HUES64 (cell line): ENCODE data around the gene CNTNAP2.

Source experiments
- H3K27ac ChIP-seq: 2 replicates; pipeline ENCODE4 v1.7.0; 2013; ENCODE audit warnings: low read depth, low read length, inconsistent platforms
- H3K27me3 ChIP-seq: 2 replicates; pipeline ENCODE4 v1.6.1; 2013; ENCODE audit warnings: mild to moderate bottlenecking, low read length; ENCODE audit not compliant: insufficient read depth
- H3K36me3 ChIP-seq: 2 replicates; pipeline ENCODE4 v1.6.1; 2013; ENCODE audit warnings: mild to moderate bottlenecking, low read length; ENCODE audit not compliant: insufficient read depth
- H3K4me1 ChIP-seq: 2 replicates; pipeline ENCODE4 v1.6.1; 2013; ENCODE audit warnings: mild to moderate bottlenecking, low read length, moderate library complexity; ENCODE audit not compliant: insufficient read depth
- H3K4me3 ChIP-seq: 2 replicates; pipeline ENCODE4 v1.5.1; 2013; ENCODE audit warnings: mild to moderate bottlenecking, low read length, moderate library complexity
- H3K9ac ChIP-seq: 2 replicates; pipeline ENCODE4 v1.6.1; 2013; ENCODE audit warnings: mild to moderate bottlenecking, low read depth, low read length
- H3K9me3 ChIP-seq: 2 replicates; pipeline ENCODE4 v1.6.1; 2013; ENCODE audit warnings: low read depth, low read length; ENCODE audit not compliant: insufficient read depth
- WGBS: fragments of 150-250, 120-280 bp; methylation state at CpG from one replicate; pipeline ENCODE4 v1.1.7; 2013; ENCODE audit warnings: missing lambda C conversion rate; 5-methylcytosine and 5-hydroxymethylcytosine counted together

Gene CNTNAP2

GRCh38 chr7:147477526-147477925, 1360.9 kb downstream of the CNTNAP2 start:
- Histone ChIP-seq H3K27ac (no peak overlapping the region), H3K36me3 (no peaks in the 10 kb centered on the region), H3K4me3 (no peak overlapping the region), H3K4me1 (no peaks in the 10 kb centered on the region), H3K27me3 (no peaks in the 10 kb centered on the region), H3K9ac (no peak overlapping the region), H3K9me3 (no peaks in the 10 kb centered on the region)
- WGBS: 100% methylated on average over 3 of the region's 3 CpGs

- no peaks in the 10 kb centered on the region for H3K36me3 ChIP-seq
- H3K4me1 ChIP-seq: no peaks in the 10 kb centered on the region
- H3K9ac ChIP-seq: no peak overlapping the region
- H3K27me3 ChIP-seq: no peaks in the 10 kb centered on the region
- no peak overlapping the region for H3K4me3 ChIP-seq
- H3K27ac ChIP-seq: no peak overlapping the region
- no peaks in the 10 kb centered on the region for H3K9me3 ChIP-seq
- WGBS: 91% methylated on average over 3 of the region's 3 CpGs
These were observed 1362.2 kb downstream of the CNTNAP2 start for GRCh38 chr7:147478796-147479195.

- Histone ChIP-seq H3K4me1 (no peaks in the 10 kb centered on the region), H3K9ac (no peak overlapping the region), H3K36me3 (no peaks in the 10 kb centered on the region), H3K27me3 (no peaks in the 10 kb centered on the region), H3K9me3 (no peaks in the 10 kb centered on the region), H3K4me3 (no peak overlapping the region), H3K27ac (no peak overlapping the region)
- WGBS: 90% methylated on average over 4 of the region's 6 CpGs
These were observed 1367.2 kb downstream of the CNTNAP2 start for GRCh38 chr7:147483634-147484292.

- Histone ChIP-seq H3K4me3 (no peak overlapping the region), H3K27me3 (no peaks in the 10 kb centered on the region), H3K9me3 (no peaks in the 10 kb centered on the region), H3K9ac (no peak overlapping the region), H3K36me3 (no peaks in the 10 kb centered on the region), H3K27ac (no peak overlapping the region), H3K4me1 (no peaks in the 10 kb centered on the region)
- WGBS: 97% methylated on average over 4 of the region's 4 CpGs
These were observed 1369.1 kb downstream of the CNTNAP2 start for GRCh38 chr7:147485660-147486210.

- Histone ChIP-seq H3K27me3 (no peaks in the 10 kb centered on the region), H3K4me1 (no peaks in the 10 kb centered on the region), H3K9me3 (peaks cover 4% of the 10 kb centered on the region; the same call in 1 of the 2 replicates), H3K9ac (no peak overlapping the region), H3K4me3 (no peak overlapping the region), H3K27ac (no peak overlapping the region), H3K36me3 (no peaks in the 10 kb centered on the region)
- 100% methylated on average over 1 of the region's 4 CpGs for WGBS
These were observed 1376.0 kb downstream of the CNTNAP2 start for GRCh38 chr7:147492606-147493005.

- no CpG with 5 or more reads among the region's 1 CpG for WGBS
- H3K4me3 ChIP-seq: no peak overlapping the region
- no peaks in the 10 kb centered on the region for H3K36me3 ChIP-seq
- H3K9me3 ChIP-seq: peaks cover 4% of the 10 kb centered on the region; the same call in 1 of the 2 replicates
- H3K4me1 ChIP-seq: no peaks in the 10 kb centered on the region
- no peaks in the 10 kb centered on the region for H3K27me3 ChIP-seq
- H3K9ac ChIP-seq: no peak overlapping the region
- no peak overlapping the region for H3K27ac ChIP-seq
These were observed 1379.6 kb downstream of the CNTNAP2 start for GRCh38 chr7:147496209-147496608.

- no peaks in the 10 kb centered on the region for H3K4me1 ChIP-seq
- no peak overlapping the region for H3K4me3 ChIP-seq
- H3K9me3 ChIP-seq: peaks cover 4% of the 10 kb centered on the region; the same call in 1 of the 2 replicates
- WGBS: 88% methylated on average over 1 of the region's 1 CpG
- H3K36me3 ChIP-seq: no peaks in the 10 kb centered on the region
- no peak overlapping the region for H3K27ac ChIP-seq
- H3K9ac ChIP-seq: no peak overlapping the region
- no peaks in the 10 kb centered on the region for H3K27me3 ChIP-seq
These were observed 1380.6 kb downstream of the CNTNAP2 start for GRCh38 chr7:147497246-147497645.

- Histone ChIP-seq H3K9ac (no peak overlapping the region), H3K36me3 (no peaks in the 10 kb centered on the region), H3K9me3 (peaks cover 4% of the 10 kb centered on the region; the same call in 1 of the 2 replicates), H3K27me3 (no peaks in the 10 kb centered on the region), H3K4me3 (no peak overlapping the region), H3K4me1 (no peaks in the 10 kb centered on the region), H3K27ac (no peak overlapping the region)
- 94% methylated on average over 2 of the region's 2 CpGs for whole genome bisulfite sequencing
These were observed 1381.5 kb downstream of the CNTNAP2 start for GRCh38 chr7:147498081-147498480.

- no peak overlapping the region for H3K9ac ChIP-seq
- no peaks in the 10 kb centered on the region for H3K36me3 ChIP-seq
- 91% methylated on average over 2 of the region's 3 CpGs for WGBS
- H3K9me3 ChIP-seq: no peaks in the 10 kb centered on the region
- no peak overlapping the region for H3K4me3 ChIP-seq
- no peaks in the 10 kb centered on the region for H3K4me1 ChIP-seq
- H3K27me3 ChIP-seq: no peaks in the 10 kb centered on the region
- no peak overlapping the region for H3K27ac ChIP-seq
These were observed 1392.5 kb downstream of the CNTNAP2 start for GRCh38 chr7:147509035-147509501.

GRCh38 chr7:147509541-147510200, 1393.1 kb downstream of the CNTNAP2 start:
- H3K36me3 ChIP-seq: no peaks in the 10 kb centered on the region
- H3K4me1 ChIP-seq: no peaks in the 10 kb centered on the region
- H3K9ac ChIP-seq: no peak overlapping the region
- no peaks in the 10 kb centered on the region for H3K27me3 ChIP-seq
- no peaks in the 10 kb centered on the region for H3K9me3 ChIP-seq
- H3K4me3 ChIP-seq: no peak overlapping the region
- WGBS: 96% methylated on average over 3 of the region's 4 CpGs
- H3K27ac ChIP-seq: no peak overlapping the region

GRCh38 chr7:147510201-147510542, 1393.6 kb downstream of the CNTNAP2 start:
- Histone ChIP-seq H3K27me3 (no peaks in the 10 kb centered on the region), H3K9me3 (no peaks in the 10 kb centered on the region), H3K36me3 (no peaks in the 10 kb centered on the region), H3K4me1 (no peaks in the 10 kb centered on the region), H3K4me3 (no peak overlapping the region), H3K27ac (no peak overlapping the region), H3K9ac (no peak overlapping the region)
